ENCODE results near the gene SGF29.

DNA sequence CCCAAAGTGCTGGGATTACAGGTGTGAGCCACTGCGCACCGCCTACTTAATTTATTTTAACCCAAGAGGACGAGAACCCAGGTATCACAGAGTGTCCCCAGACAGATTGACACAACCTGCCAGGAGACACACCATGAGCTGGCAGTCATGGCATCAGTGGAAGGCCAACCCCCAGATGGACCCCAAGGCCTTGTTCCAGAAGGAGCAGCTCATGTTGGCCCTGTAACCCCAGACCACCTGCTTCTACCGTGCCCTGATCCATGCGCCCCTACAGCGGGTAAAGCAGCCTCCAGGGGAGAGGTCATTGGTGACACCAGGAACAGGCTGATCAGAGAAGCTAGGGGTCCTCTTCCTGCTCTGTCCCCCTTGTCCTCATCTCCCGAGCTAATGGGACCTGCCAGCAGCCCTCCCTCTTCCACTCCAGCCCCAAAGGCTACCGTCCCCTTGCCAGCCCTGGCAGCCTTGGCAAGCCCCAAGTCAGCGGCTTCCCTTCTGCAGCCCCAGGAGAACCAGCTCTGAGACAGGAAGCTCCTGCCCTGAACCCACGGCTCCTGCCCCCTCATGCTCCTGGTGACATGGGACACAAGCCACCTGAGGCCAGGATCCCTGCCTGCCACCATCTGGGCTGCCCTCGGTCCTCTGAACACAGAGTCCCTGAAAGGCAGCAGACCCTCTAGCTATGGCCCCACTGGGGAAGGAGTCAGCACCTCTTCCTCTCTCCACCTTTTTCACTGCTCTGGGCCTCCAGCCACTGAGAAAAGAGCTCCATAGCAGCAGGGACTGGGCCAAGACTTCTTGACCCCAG lies 49.9 kb downstream of the SGF29 start:
- TF ChIP-seq, protein P1, sequence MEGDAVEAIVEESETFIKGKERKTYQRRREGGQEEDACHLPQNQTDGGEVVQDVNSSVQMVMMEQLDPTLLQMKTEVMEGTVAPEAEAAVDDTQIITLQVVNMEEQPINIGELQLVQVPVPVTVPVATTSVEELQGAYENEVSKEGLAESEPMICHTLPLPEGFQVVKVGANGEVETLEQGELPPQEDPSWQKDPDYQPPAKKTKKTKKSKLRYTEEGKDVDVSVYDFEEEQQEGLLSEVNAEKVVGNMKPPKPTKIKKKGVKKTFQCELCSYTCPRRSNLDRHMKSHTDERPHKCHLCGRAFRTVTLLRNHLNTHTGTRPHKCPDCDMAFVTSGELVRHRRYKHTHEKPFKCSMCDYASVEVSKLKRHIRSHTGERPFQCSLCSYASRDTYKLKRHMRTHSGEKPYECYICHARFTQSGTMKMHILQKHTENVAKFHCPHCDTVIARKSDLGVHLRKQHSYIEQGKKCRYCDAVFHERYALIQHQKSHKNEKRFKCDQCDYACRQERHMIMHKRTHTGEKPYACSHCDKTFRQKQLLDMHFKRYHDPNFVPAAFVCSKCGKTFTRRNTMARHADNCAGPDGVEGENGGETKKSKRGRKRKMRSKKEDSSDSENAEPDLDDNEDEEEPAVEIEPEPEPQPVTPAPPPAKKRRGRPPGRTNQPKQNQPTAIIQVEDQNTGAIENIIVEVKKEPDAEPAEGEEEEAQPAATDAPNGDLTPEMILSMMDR (IDR thresholded peaks at IDR 0.05; ENCODE audit: low read depth, low read length): no peak
- no peak for TF ChIP-seq POLR2A (IDR thresholded peaks at IDR 0.05; ENCODE audit: extremely low read depth, insufficient read length)

All from NB4 (cell line).